ENCODE results near the gene LEKR1. TPM values are rescaled to one million over a fixed set of nuclear protein-coding genes. Genes with fewer than 3 reads are reported as not detected.

LEKR1 gene
- total RNA-seq, 5 donors from 2014 or later (not counting 1 experiment from before 2014, with no cell fraction given) = 1.2 to 3.6 (median 2.8) TPM

DNA sequence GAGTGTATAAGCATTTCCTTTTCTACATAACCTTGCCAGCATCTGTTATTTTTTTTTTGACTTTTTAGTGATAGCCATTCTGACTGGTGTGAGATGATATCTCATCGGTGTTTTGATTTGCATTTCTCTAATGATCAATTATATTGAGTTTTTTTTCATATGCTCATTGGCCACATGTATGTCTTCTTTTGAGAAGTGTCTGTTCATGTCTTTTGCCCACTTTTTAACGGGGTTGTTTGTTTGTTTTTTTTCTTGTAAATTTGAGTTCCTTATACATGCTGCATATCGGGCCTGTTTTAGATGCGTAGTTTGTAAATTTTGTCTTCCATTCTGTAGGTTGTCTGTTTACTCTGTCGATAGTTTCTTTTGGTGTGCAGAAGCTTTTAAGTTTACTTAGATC lies 89.2 kb downstream of the LEKR1 start:
- ATAC-seq (replicated peaks in 1 of 4) = no peak
- 100% methylated on average over 2 of the region's 5 CpGs for WGBS (ENCODE audit: insufficient coverage)
- peaks cover 3 to 18% (median 12%) of the 10 kb centered on the region in 3 donors for H3K9me3 Mint-ChIP-seq
- Histone ChIP-seq H3K9me3 (no peaks in the 10 kb centered on the region), H3K4me1 (ENCODE audit: control insufficient read depth in 1 of 2, extremely low read depth in 1 of 2, insufficient read depth in 2 of 2, low read length in 2 of 2) (no peaks in the 10 kb centered on the region), H3K4me3 (ENCODE audit: control insufficient read depth in 1 of 2, extremely low read depth in 1 of 2, low read length in 1 of 2) (no peak overlapping the region), H3K27me3 (replicated peaks in 1 of 2; ENCODE audit: control insufficient read depth in 2 of 2, extremely low read depth in 1 of 2, insufficient read depth in 2 of 2, low read length in 1 of 2) (no peaks in the 10 kb centered on the region), H3K27ac (ENCODE audit: low read length) (no peak overlapping the region), H3K36me3 (ENCODE audit: control insufficient read depth in 2 of 2, extremely low read depth in 1 of 2, insufficient read depth in 1 of 2, low read length in 1 of 2) (no peaks in the 10 kb centered on the region)
- no peak for DNase-seq
- no peak overlapping the region for H3K27ac Mint-ChIP-seq
- H3K4me3 Mint-ChIP-seq = no peak overlapping the region
- peaks cover 0 to 3% of the 10 kb centered on the region in 2 donors for H3K27me3 Mint-ChIP-seq
- ChIA-PET POLR2A (no interaction called here), CTCF (no interaction called here)
- peaks cover 3% of the 10 kb centered on the region for H3K36me3 Mint-ChIP-seq
- no peaks in the 10 kb centered on the region for H3K4me1 Mint-ChIP-seq

DNA sequence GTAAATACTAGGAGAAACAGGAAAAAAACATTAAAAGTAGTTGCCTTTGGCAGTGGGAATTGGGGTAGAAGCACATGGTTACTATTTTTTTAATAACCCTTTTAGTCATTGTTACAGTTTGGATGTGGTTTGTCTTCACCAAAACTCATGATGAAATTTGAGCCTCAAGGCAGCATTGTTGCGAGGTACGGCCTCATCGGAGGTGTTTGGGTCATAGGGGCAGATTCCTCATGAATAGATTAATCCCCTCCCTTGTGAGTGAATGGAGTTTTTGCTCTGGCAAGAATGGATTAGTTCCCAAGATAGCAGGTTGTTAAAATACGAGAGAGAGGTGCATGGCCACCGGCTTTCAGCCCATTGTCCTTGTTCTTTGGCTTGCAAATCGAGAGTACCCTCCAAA lies 92.6 kb downstream of the LEKR1 start:
- Mint-ChIP-seq H3K36me3 (peaks cover 3% of the 10 kb centered on the region), H3K4me1 (no peaks in the 10 kb centered on the region), H3K27ac (no peak overlapping the region), H3K27me3 (peaks cover 0 to 3% of the 10 kb centered on the region in 2 donors), H3K9me3 (peaks cover 3 to 18% (median 12%) of the 10 kb centered on the region in 3 donors), H3K4me3 (no peak overlapping the region)
- H3K4me1 ChIP-seq (ENCODE audit: control insufficient read depth in 1 of 2, extremely low read depth in 1 of 2, insufficient read depth in 2 of 2, low read length in 2 of 2) = no peaks in the 10 kb centered on the region
- no peak overlapping the region for H3K27ac ChIP-seq (ENCODE audit: low read length)
- 80% methylated on average over 1 of the region's 6 CpGs for WGBS (ENCODE audit: insufficient coverage)
- no peaks in the 10 kb centered on the region for H3K9me3 ChIP-seq
- ATAC-seq (replicated peaks in 1 of 4) (no peak), DNase-seq (no peak)
- CTCF ChIA-PET = no interaction called here
- POLR2A ChIA-PET = no interaction called here
- no peaks in the 10 kb centered on the region for H3K27me3 ChIP-seq (replicated peaks in 1 of 2; ENCODE audit: control insufficient read depth in 2 of 2, extremely low read depth in 1 of 2, insufficient read depth in 2 of 2, low read length in 1 of 2)
- H3K4me3 ChIP-seq (ENCODE audit: control insufficient read depth in 1 of 2, extremely low read depth in 1 of 2, low read length in 1 of 2) = no peak overlapping the region
- H3K36me3 ChIP-seq (ENCODE audit: control insufficient read depth in 2 of 2, extremely low read depth in 1 of 2, insufficient read depth in 1 of 2, low read length in 1 of 2) = no peaks in the 10 kb centered on the region

DNA sequence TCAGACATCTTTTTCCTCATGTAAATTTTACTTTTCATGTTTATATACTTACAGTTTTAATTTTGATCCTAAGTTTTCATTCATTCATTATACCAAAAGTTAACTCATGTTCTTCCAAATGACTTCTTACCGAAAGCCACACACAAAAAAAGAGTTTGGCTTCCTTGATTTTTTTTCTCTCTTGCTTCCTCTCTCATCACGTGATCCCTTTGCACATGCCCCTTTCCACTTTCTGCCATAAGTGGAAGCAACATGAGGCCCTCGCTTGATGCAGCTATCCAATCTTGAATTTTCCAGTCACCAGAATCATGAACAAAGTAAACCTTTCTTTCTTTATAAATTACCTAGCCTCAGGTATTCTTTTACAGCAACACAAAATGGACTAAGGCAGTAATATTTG lies 93.7 kb downstream of the LEKR1 start:
- Histone ChIP-seq H3K27ac (ENCODE audit: low read length) (no peak overlapping the region), H3K4me3 (ENCODE audit: control insufficient read depth in 1 of 2, extremely low read depth in 1 of 2, low read length in 1 of 2) (no peak overlapping the region), H3K27me3 (replicated peaks in 1 of 2; ENCODE audit: control insufficient read depth in 2 of 2, extremely low read depth in 1 of 2, insufficient read depth in 2 of 2, low read length in 1 of 2) (no peaks in the 10 kb centered on the region), H3K36me3 (ENCODE audit: control insufficient read depth in 2 of 2, extremely low read depth in 1 of 2, insufficient read depth in 1 of 2, low read length in 1 of 2) (no peaks in the 10 kb centered on the region), H3K4me1 (ENCODE audit: control insufficient read depth in 1 of 2, extremely low read depth in 1 of 2, insufficient read depth in 2 of 2, low read length in 2 of 2) (no peaks in the 10 kb centered on the region), H3K9me3 (no peaks in the 10 kb centered on the region)
- no peaks in the 10 kb centered on the region for H3K36me3 Mint-ChIP-seq
- POLR2A ChIA-PET = interaction anchor here in 1 of 2 donors (0.5 kb wide), 1 partner anchor 15 kb away, joined by 3 read pairs; no protein-coding TSS in a partner anchor
- H3K27ac Mint-ChIP-seq = no peak overlapping the region
- ATAC-seq (replicated peaks in 1 of 4) (no peak), DNase-seq (no peak)
- peaks cover 0 to 16% (median 9%) of the 10 kb centered on the region in 3 donors for H3K9me3 Mint-ChIP-seq
- CTCF ChIA-PET = no interaction called here
- 79% methylated on average over 3 of the region's 3 CpGs for WGBS (ENCODE audit: insufficient coverage)
- H3K27me3 Mint-ChIP-seq = no peaks in the 10 kb centered on the region
- no peak overlapping the region for H3K4me3 Mint-ChIP-seq
- H3K4me1 Mint-ChIP-seq = no peaks in the 10 kb centered on the region

DNA sequence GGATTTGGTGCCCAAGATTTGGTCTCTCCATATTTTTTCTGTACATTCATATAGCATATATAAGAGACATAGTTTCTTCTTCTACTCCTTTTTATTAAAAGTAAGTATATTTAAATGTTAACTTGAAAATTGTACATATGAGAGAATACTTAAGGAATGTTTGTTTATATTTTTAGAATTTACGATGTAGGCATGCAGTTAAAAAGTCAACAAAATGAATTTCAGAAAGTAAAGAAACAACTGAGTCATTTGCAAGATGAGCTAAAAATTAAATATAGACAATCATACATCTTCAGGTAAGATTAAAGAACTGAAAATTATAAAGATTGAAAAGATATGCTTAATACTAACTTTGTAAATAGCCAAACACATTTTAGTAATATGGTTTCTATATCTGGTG lies 94.2 kb downstream of the LEKR1 start:
- ATAC-seq (replicated peaks in 1 of 4) (no peak), DNase-seq (no peak)
- no peaks in the 10 kb centered on the region for H3K9me3 ChIP-seq
- Mint-ChIP-seq H3K27me3 (no peaks in the 10 kb centered on the region), H3K9me3 (peaks cover 0 to 10% (median 4%) of the 10 kb centered on the region in 3 donors), H3K4me3 (no peak overlapping the region), H3K27ac (no peak overlapping the region), H3K36me3 (no peaks in the 10 kb centered on the region), H3K4me1 (no peaks in the 10 kb centered on the region)
- ChIA-PET CTCF (no interaction called here), POLR2A (no interaction called here)
- no peaks in the 10 kb centered on the region for H3K4me1 ChIP-seq (ENCODE audit: control insufficient read depth in 1 of 2, extremely low read depth in 1 of 2, insufficient read depth in 2 of 2, low read length in 2 of 2)
- H3K27me3 ChIP-seq (replicated peaks in 1 of 2; ENCODE audit: control insufficient read depth in 2 of 2, extremely low read depth in 1 of 2, insufficient read depth in 2 of 2, low read length in 1 of 2) = no peaks in the 10 kb centered on the region
- H3K27ac ChIP-seq (ENCODE audit: low read length) = no peak overlapping the region
- H3K4me3 ChIP-seq (ENCODE audit: control insufficient read depth in 1 of 2, extremely low read depth in 1 of 2, low read length in 1 of 2) = no peak overlapping the region
- WGBS (ENCODE audit: insufficient coverage) = no CpG with 5 or more reads among the region's 1 CpG
- no peaks in the 10 kb centered on the region for H3K36me3 ChIP-seq (ENCODE audit: control insufficient read depth in 2 of 2, extremely low read depth in 1 of 2, insufficient read depth in 1 of 2, low read length in 1 of 2)

DNA sequence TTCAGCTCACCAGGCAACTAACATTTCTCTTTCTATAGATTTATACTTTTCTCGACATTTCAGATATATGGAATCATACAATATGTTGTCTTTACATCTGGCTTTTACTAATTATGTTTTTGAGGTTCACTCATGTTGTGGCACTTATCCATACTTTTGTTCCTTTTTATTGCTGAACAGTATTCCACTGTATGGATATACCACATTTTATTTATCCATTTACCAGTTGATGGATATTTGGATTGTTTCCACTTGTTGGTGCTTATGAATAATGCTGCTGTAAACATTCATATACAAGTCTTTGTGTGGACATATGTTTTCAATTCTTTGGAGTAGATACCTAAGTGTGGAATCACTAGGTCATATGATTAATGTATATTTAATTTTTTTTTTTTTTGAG lies 97.2 kb downstream of the LEKR1 start:
- no CpG with 5 or more reads among the region's 1 CpG for WGBS (ENCODE audit: insufficient coverage)
- peaks cover 0 to 2% of the 10 kb centered on the region in 2 donors for H3K27me3 Mint-ChIP-seq

DNA sequence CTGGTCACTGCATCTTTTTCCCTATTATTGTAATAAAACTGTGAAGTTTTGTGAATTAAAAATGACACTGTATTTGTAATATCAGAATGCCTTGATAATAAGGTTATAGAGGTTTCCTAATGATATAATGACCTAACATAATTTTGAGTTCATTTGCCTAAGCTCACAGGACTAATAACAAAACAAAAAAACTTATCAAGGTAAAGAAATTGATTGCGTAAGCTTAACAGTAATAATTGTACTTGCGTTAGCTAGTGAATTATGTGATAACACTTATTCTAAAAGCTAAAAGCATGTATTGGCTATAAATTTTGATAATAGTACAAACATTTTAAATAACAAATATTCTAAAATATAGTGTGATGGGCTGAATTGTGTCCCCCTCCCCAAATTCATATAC lies 112.6 kb downstream of the LEKR1 start:
- H3K9me3 Mint-ChIP-seq = no peaks in the 10 kb centered on the region
- ChIA-PET POLR2A (no interaction called here), CTCF (no interaction called here)
- WGBS (ENCODE audit: insufficient coverage) = no CpG with 5 or more reads among the region's 2 CpGs
- no peaks in the 10 kb centered on the region for H3K27me3 ChIP-seq (replicated peaks in 1 of 2; ENCODE audit: control insufficient read depth in 2 of 2, extremely low read depth in 1 of 2, insufficient read depth in 2 of 2, low read length in 1 of 2)
- DNase-seq (no peak), ATAC-seq (replicated peaks in 1 of 4) (no peak)
- H3K27ac ChIP-seq (ENCODE audit: low read length) = no peak overlapping the region
- H3K36me3 Mint-ChIP-seq = no peaks in the 10 kb centered on the region
- H3K9me3 ChIP-seq = no peaks in the 10 kb centered on the region
- H3K27me3 Mint-ChIP-seq = peaks cover 5 to 16% of the 10 kb centered on the region in 2 donors
- H3K27ac Mint-ChIP-seq = no peak overlapping the region
- H3K36me3 ChIP-seq (ENCODE audit: control insufficient read depth in 2 of 2, extremely low read depth in 1 of 2, insufficient read depth in 1 of 2, low read length in 1 of 2) = no peaks in the 10 kb centered on the region
- no peaks in the 10 kb centered on the region for H3K4me1 Mint-ChIP-seq
- no peak overlapping the region for H3K4me3 ChIP-seq (ENCODE audit: control insufficient read depth in 1 of 2, extremely low read depth in 1 of 2, low read length in 1 of 2)
- no peaks in the 10 kb centered on the region for H3K4me1 ChIP-seq (ENCODE audit: control insufficient read depth in 1 of 2, extremely low read depth in 1 of 2, insufficient read depth in 2 of 2, low read length in 2 of 2)
- no peak overlapping the region for H3K4me3 Mint-ChIP-seq

More for the DNA sequence above, 97.2 kb downstream of the LEKR1 start:
- Mint-ChIP-seq H3K27ac (no peak overlapping the region), H3K36me3 (peaks cover 4% of the 10 kb centered on the region), H3K4me3 (no peak overlapping the region), H3K9me3 (peaks cover 7 to 10% (median 7%) of the 10 kb centered on the region in 3 donors), H3K4me1 (no peaks in the 10 kb centered on the region)
- CTCF ChIA-PET = no interaction called here
- DNase-seq (no peak), ATAC-seq (replicated peaks in 1 of 4) (no peak)
- no peaks in the 10 kb centered on the region for H3K27me3 ChIP-seq (replicated peaks in 1 of 2; ENCODE audit: control insufficient read depth in 2 of 2, extremely low read depth in 1 of 2, insufficient read depth in 2 of 2, low read length in 1 of 2)
- no peak overlapping the region for H3K27ac ChIP-seq (ENCODE audit: low read length)
- H3K4me1 ChIP-seq (ENCODE audit: control insufficient read depth in 1 of 2, extremely low read depth in 1 of 2, insufficient read depth in 2 of 2, low read length in 2 of 2) = no peaks in the 10 kb centered on the region
- H3K36me3 ChIP-seq (ENCODE audit: control insufficient read depth in 2 of 2, extremely low read depth in 1 of 2, insufficient read depth in 1 of 2, low read length in 1 of 2) = no peaks in the 10 kb centered on the region
- H3K9me3 ChIP-seq = no peaks in the 10 kb centered on the region
- POLR2A ChIA-PET = interaction anchor here in 1 of 2 donors (0.7 kb wide), 1 partner anchor 29 kb away, joined by 3 read pairs; no protein-coding TSS in a partner anchor
- no peak overlapping the region for H3K4me3 ChIP-seq (ENCODE audit: control insufficient read depth in 1 of 2, extremely low read depth in 1 of 2, low read length in 1 of 2)

DNA sequence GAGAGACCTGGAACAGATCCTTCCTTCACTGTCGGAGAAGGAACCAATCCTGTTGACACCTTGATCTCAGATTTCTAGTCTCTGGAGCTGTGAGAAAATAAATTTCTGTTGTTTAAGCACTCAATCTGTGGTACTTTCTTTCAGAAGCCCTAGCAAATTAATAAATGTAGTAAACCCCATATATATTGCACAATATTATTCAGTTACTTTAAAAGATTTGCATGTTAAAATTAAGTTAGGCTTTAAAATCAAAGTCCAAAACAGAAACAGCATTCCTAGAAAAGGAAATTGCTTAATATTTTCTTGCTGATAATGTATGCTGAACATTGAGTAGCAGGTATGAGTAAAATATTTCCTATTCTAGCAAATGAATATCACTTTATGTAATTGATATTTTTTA lies 113.2 kb downstream of the LEKR1 start:
- H3K36me3 ChIP-seq (ENCODE audit: control insufficient read depth in 2 of 2, extremely low read depth in 1 of 2, insufficient read depth in 1 of 2, low read length in 1 of 2) = no peaks in the 10 kb centered on the region
- no peak overlapping the region for H3K4me3 ChIP-seq (ENCODE audit: control insufficient read depth in 1 of 2, extremely low read depth in 1 of 2, low read length in 1 of 2)
- WGBS (ENCODE audit: insufficient coverage) = no CpG with 5 or more reads among the region's 1 CpG
- peaks cover 5 to 16% of the 10 kb centered on the region in 2 donors for H3K27me3 Mint-ChIP-seq
- DNase-seq (no peak), ATAC-seq (replicated peaks in 1 of 4) (no peak)
- H3K4me3 Mint-ChIP-seq = no peak overlapping the region
- H3K9me3 Mint-ChIP-seq = no peaks in the 10 kb centered on the region
- no peak overlapping the region for H3K27ac ChIP-seq (ENCODE audit: low read length)
- ChIA-PET CTCF (interaction anchor here in 1 of 2 donors (0.8 kb wide), 1 partner anchor 11 kb away, joined by 3 read pairs; no protein-coding TSS in a partner anchor), POLR2A (no interaction called here)
- H3K4me1 Mint-ChIP-seq = no peaks in the 10 kb centered on the region
- no peaks in the 10 kb centered on the region for H3K36me3 Mint-ChIP-seq
- H3K27me3 ChIP-seq (replicated peaks in 1 of 2; ENCODE audit: control insufficient read depth in 2 of 2, extremely low read depth in 1 of 2, insufficient read depth in 2 of 2, low read length in 1 of 2) = no peaks in the 10 kb centered on the region
- H3K9me3 ChIP-seq = no peaks in the 10 kb centered on the region
- no peak overlapping the region for H3K27ac Mint-ChIP-seq
- no peaks in the 10 kb centered on the region for H3K4me1 ChIP-seq (ENCODE audit: control insufficient read depth in 1 of 2, extremely low read depth in 1 of 2, insufficient read depth in 2 of 2, low read length in 2 of 2)
